BLaER1 treated with 17β-estradiol and CSF1 and Interleukin-3, amounts not matched to agents 10 nM and 100 nM (cell line): Measurements from ENCODE around the gene FKBP9.
A peak's percentile ranks its signal among the peaks of the same experiment; 100 is the strongest.

ENCODE experiments used
- H3K27ac ChIP-seq, 11 experiments: shearing (Covaris generic); formaldehyde crosslinking; 2 replicates each; pipeline ENCODE4 v1.8.1; 2022
- H3K27me3 ChIP-seq, 11 experiments: shearing (Covaris generic); formaldehyde crosslinking; 2 replicates each; pipeline ENCODE4 v1.8.1; 2022
- H3K36me3 ChIP-seq, 11 experiments: shearing (Covaris generic); formaldehyde crosslinking; 2 replicates each; pipeline ENCODE4 v1.8.1; 2022
- H3K4me1 ChIP-seq, 10 experiments: shearing (Covaris generic); formaldehyde crosslinking; 2 replicates each; pipeline ENCODE4 v1.8.1; 2022
- H3K4me2 ChIP-seq, 11 experiments: shearing (Covaris generic); formaldehyde crosslinking; 2 replicates each; pipeline ENCODE4 v1.8.1; 2022
- H3K4me3 ChIP-seq, 10 experiments: shearing (Covaris generic); formaldehyde crosslinking; 2 replicates each; pipeline ENCODE4 v1.8.1; 2022
- H3K9ac ChIP-seq, 11 experiments: shearing (Covaris generic); formaldehyde crosslinking; 2 replicates each; pipeline ENCODE4 v1.8.1; 2022
- H3K9me3 ChIP-seq, 11 experiments: shearing (Covaris generic); formaldehyde crosslinking; replicated peaks in 1 of 11; 2 replicates each; pipeline ENCODE4 v1.8.1; 2022
- H4K20me1 ChIP-seq, 11 experiments: shearing (Covaris generic); formaldehyde crosslinking; 2 replicates each; pipeline ENCODE4 v1.8.1; 2022
- Cebpa-rat ChIP-seq, 11 experiments: shearing (Covaris generic); IDR thresholded peaks; 2 replicates each; pipeline ENCODE4 v1.8.1; 2022

Gene FKBP9

DNA sequence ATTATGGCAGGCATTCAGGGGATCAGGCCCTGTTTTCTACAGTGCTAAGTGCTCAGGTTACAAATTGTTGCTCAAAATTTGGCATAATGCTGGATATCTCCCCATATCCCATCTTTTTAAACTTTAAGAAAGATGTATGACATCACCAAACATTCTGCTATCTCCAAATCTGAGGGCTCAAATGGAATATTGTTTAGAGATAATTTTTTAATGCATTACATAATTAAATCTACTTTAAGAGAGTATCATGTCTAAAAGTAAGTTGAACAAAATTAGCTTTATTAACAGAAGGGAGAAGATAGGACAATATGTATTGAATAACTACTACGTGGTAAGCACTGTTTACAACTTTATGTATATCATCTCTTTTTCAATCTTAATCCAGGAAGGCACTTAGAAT, 91.5 kb downstream of the FKBP9 start:
- no peak for TF ChIP-seq Cebpa-rat (IDR thresholded peaks at IDR 0.05)
- no peak overlapping the region for H3K9ac ChIP-seq
- no peak overlapping the region for H3K4me3 ChIP-seq
- H3K27me3 ChIP-seq = no peaks in the 10 kb centered on the region
- H3K27ac ChIP-seq = no peak overlapping the region
- peaks cover 15 to 54% (median 40%) of the 10 kb centered on the region in 10 experiments for H3K4me1 ChIP-seq
- H3K9me3 ChIP-seq = 0 out of 22 replicates have a peak, but pooled peaks cover 0 to 3% (median 0%) of the 10 kb centered on the region in 11 experiments
- H3K4me2 ChIP-seq = peak overlapping the region in 2 of 11 experiments; percentile 31 to 49; a peak in 2 of 22 replicates
- peaks cover 22 to 97% (median 92%) of the 10 kb centered on the region in 11 experiments; a peak in 20 of 22 replicates for H4K20me1 ChIP-seq
- peaks cover 0 to 6% (median 0%) of the 10 kb centered on the region in 11 experiments; a peak in 4 of 22 replicates for H3K36me3 ChIP-seq

DNA sequence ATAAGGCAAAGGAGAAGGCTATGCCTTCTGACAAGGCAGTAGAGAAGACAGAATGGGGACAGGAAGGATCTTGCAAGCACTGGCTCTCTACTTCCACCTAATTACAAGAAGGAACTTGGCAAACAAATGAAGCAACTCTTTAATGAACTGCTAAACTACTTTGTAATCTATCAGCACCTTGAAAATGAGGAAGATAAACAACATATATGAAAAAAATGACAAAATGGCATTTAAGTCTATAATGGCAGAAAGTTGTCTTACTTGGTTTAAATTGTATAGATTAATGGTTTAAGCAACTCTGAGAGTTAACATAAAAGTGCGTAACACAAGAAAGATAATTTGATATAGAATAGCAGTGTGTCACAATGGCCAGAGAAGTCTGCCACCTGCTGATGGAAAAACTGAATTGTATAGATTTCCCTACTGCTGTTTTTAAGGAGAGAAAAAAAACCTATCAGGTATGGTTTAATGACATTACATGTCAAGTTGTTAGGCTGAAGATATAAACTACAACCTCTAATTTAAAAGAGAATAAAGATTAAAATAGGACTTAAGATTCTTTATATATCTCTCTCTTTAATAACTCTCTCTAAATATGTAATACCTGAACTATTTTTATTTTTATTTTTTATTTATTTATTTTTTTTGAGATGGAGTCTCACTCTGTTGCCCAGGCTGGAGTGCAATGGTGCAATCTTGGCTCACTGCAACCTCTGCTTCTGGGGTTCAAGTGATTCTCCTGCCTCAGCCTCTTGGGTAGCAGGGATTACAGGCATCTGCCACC, 93.5 kb downstream of the FKBP9 start:
- peak overlapping the region in 10 of 11 experiments; percentile 11 to 77 (median 58); a peak in 16 of 22 replicates for H3K27ac ChIP-seq
- peak overlapping the region in 5 of 10 experiments; percentile 16 to 51 (median 43); a peak in 8 of 20 replicates for H3K4me3 ChIP-seq
- H3K4me2 ChIP-seq = peak overlapping the region; percentile 19 to 93 (median 64)
- H3K9me3 ChIP-seq = 0 out of 22 replicates have a peak, but pooled peaks cover 0 to 3% (median 0%) of the 10 kb centered on the region in 11 experiments
- H4K20me1 ChIP-seq = peaks cover 24 to 99% (median 96%) of the 10 kb centered on the region in 11 experiments; a peak in 20 of 22 replicates
- H3K36me3 ChIP-seq = peaks cover 0 to 13% (median 0%) of the 10 kb centered on the region in 11 experiments; a peak in 9 of 22 replicates
- peaks cover 22 to 62% (median 55%) of the 10 kb centered on the region in 10 experiments for H3K4me1 ChIP-seq
- H3K9ac ChIP-seq = peak overlapping the region in 9 of 11 experiments; percentile 21 to 74 (median 44); a peak in 15 of 22 replicates
- H3K27me3 ChIP-seq = no peaks in the 10 kb centered on the region
- TF ChIP-seq Cebpa-rat (IDR thresholded peaks at IDR 0.05) = peak in 3 of 11 experiments; percentile 32 to 55 (median 40); a peak in 4 of 22 replicates

DNA sequence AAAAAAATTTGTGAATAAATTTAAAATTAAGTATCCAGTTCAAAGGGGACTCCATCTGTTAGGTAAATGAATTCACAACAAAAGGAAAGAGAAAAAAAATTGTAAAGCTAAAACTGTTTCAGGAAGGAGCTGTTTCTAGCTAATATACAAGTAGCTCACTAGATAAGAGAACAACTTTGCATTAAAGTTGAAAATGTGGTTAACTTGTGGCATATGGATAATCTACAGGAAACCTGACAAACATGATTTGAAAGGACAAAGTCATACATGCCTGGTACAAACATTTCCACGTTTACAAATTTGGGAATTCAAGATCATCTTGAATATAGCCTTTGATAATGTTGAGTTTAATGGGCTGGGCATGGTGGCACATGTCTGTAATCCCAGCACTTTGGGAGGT, 96.5 kb downstream of the FKBP9 start:
- Histone ChIP-seq H3K36me3 (peaks cover 0 to 43% (median 16%) of the 10 kb centered on the region in 11 experiments; a peak in 17 of 22 replicates), H3K4me3 (0 out of 20 replicates have a peak overlapping the region, but pooled peaks of 1 of the 10 experiments have one; percentile 9), H3K4me1 (peaks cover 22 to 58% (median 50%) of the 10 kb centered on the region in 10 experiments), H3K9me3 (no peaks in the 10 kb centered on the region), H3K27me3 (no peaks in the 10 kb centered on the region), H3K9ac (peak overlapping the region in 2 of 11 experiments; percentile 21 to 42; a peak in 1 of 22 replicates), H3K27ac (peak overlapping the region in 8 of 11 experiments; percentile 6 to 68 (median 46); a peak in 9 of 22 replicates), H4K20me1 (peaks cover 38 to 100% (median 98%) of the 10 kb centered on the region in 11 experiments; a peak in 20 of 22 replicates), H3K4me2 (peak overlapping the region; percentile 26 to 86 (median 78); a peak in 21 of 22 replicates)
- TF ChIP-seq Cebpa-rat (IDR thresholded peaks at IDR 0.05) = no peak

DNA sequence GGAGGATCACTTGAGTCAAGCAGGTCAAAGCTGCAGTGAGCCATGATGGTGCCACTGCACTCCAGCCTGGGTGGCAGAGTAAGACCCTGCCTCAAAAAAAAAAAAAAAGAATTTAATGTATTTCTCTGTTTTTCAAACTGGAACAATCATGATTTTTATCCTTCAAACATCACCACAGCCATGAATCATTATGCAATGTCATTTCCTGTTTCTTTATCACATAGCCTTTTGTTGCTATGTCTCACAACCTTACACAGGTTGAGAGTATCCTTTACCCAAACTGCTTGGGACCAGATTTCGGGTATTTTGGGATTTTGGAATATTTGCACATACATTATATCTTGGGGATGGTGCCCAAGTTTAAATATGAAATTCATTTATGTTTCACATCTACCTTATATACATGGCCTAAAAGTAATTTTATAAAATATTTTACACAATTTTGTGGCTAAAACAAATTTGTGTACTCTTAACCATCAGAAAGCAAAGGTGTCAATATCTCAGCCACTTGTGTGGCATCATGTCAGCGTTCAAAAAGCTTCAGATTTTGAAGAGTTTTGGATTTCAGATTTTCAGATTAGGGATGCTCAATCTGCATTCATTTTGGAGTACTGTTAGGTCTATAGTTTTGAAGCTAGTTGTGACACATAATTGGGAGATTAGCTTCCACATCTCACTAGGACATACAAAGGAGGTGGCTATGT, 97.2 kb downstream of the FKBP9 start:
- Histone ChIP-seq H3K9ac (peak overlapping the region in 2 of 11 experiments; percentile 21 to 42; a peak in 1 of 22 replicates), H3K4me3 (0 out of 20 replicates have a peak overlapping the region, but pooled peaks of 1 of the 10 experiments have one; percentile 9), H3K27me3 (no peaks in the 10 kb centered on the region), H3K36me3 (peaks cover 0 to 49% (median 19%) of the 10 kb centered on the region in 11 experiments; a peak in 17 of 22 replicates), H3K27ac (peak overlapping the region in 8 of 11 experiments; percentile 6 to 68 (median 46); a peak in 10 of 22 replicates), H3K9me3 (no peaks in the 10 kb centered on the region), H3K4me2 (peak overlapping the region; percentile 26 to 86 (median 78); a peak in 20 of 22 replicates), H4K20me1 (peaks cover 40 to 100% (median 96%) of the 10 kb centered on the region in 11 experiments; a peak in 20 of 22 replicates), H3K4me1 (peaks cover 22 to 60% (median 48%) of the 10 kb centered on the region in 10 experiments)
- TF ChIP-seq Cebpa-rat (IDR thresholded peaks at IDR 0.05) = no peak

DNA sequence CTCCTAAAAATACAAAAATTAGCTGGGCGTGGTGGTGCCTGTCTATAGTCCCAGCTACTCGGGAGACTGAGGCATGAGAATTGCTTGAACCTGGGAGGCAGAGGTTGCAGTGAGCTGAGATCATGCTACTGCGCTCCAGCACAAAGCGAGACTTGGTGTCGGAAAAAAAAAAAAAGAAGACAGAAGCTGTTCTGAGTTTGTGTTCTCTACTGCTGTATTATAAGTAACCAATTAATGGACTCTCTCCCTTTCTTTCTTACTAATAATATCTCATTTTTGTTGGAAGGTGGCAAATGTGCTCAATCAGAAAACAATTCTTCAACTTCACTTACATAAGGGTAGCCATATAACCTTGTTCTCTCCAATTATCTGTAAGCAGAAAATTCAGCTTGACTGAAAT, 97.9 kb downstream of the FKBP9 start:
- Histone ChIP-seq H3K4me3 (no peak overlapping the region), H3K27ac (peak overlapping the region in 5 of 11 experiments; percentile 39 to 68 (median 61); a peak in 7 of 22 replicates), H3K4me1 (peaks cover 19 to 60% (median 41%) of the 10 kb centered on the region in 10 experiments), H3K4me2 (peak overlapping the region in 4 of 11 experiments; percentile 71 to 86 (median 84); a peak in 5 of 22 replicates), H3K9ac (no peak overlapping the region), H3K36me3 (peaks cover 0 to 57% (median 26%) of the 10 kb centered on the region in 11 experiments; a peak in 17 of 22 replicates), H3K27me3 (no peaks in the 10 kb centered on the region), H4K20me1 (peaks cover 41 to 100% (median 95%) of the 10 kb centered on the region in 11 experiments; a peak in 20 of 22 replicates), H3K9me3 (peaks cover 0 to 6% (median 0%) of the 10 kb centered on the region in 11 experiments; a peak in 1 of 22 replicates)
- TF ChIP-seq Cebpa-rat (IDR thresholded peaks at IDR 0.05) = no peak
